CD8-positive, alpha-beta memory T cell (primary cell): ENCODE measurements around the gene PRRC2C. TPM values are rescaled to one million over a fixed set of nuclear protein-coding genes. Genes with fewer than 3 reads are reported as not detected.

ENCODE experiments used
- CTCF ChIA-PET: fragments of 350-600 bp; sonication (Branson Sonifier 250); formaldehyde crosslinking; loops from one replicate; lab custom pipeline; 2021; ENCODE audit warnings: antibody characterized with exemption; lab: Charles Lee
- POLR2A ChIA-PET: fragments of 350-600 bp; sonication (Branson Sonifier 250); formaldehyde crosslinking; loops from one replicate; lab custom pipeline; 2021; ENCODE audit warnings: antibody characterized with exemption; lab: Charles Lee
- DNase-seq, 5 donors: peaks; one replicate each; pipeline versions ENCODE4 v3.0.0 to v3.0.0-alpha.2; 2020 to 2022; ENCODE audit warnings: mixed read lengths in 1 of 5
- H3K27ac ChIP-seq: one replicate; pipeline ENCODE4 v1.7.0; 2013; ENCODE audit warnings: low read depth, mild to moderate bottlenecking, low read length, moderate library complexity
- H3K27me3 ChIP-seq: 2 replicates; pipeline ENCODE4 v1.7.0; 2013; ENCODE audit warnings: low read length, mild to moderate bottlenecking; ENCODE audit not compliant: insufficient read depth, poor library complexity, severe bottlenecking
- H3K36me3 ChIP-seq: 2 replicates; pipeline ENCODE4 v1.7.0; 2013; ENCODE audit warnings: mild to moderate bottlenecking, low read length, moderate library complexity; ENCODE audit not compliant: insufficient read depth
- H3K4me1 ChIP-seq: 2 replicates; pipeline ENCODE4 v1.7.0; 2013; ENCODE audit warnings: mild to moderate bottlenecking, low read length, moderate library complexity; ENCODE audit not compliant: insufficient read depth
- H3K4me3 ChIP-seq: 2 replicates; pipeline ENCODE4 v1.7.0; 2013; ENCODE audit warnings: mild to moderate bottlenecking, low read length
- H3K9me3 ChIP-seq: 2 replicates; pipeline ENCODE4 v1.7.0; 2013; ENCODE audit warnings: mild to moderate bottlenecking, low read length
- H3K27ac Mint-ChIP-seq, 8 donors: one replicate each; pipeline ENCODE4 v1.8.0; 2020 to 2021; ENCODE audit warnings: mixed read lengths in 8 of 8, mild to moderate bottlenecking in 6 of 8, inconsistent platforms in 3 of 8, moderate library complexity in 3 of 8
- H3K27me3 Mint-ChIP-seq, 2 donors: one replicate each; pipeline ENCODE4 v1.8.0; 2020 to 2021; ENCODE audit warnings: mixed read lengths in 2 of 2, mild to moderate bottlenecking in 1 of 2, moderate library complexity in 1 of 2
- H3K36me3 Mint-ChIP-seq, 3 donors: one replicate each; pipeline ENCODE4 v1.8.0; 2020 to 2021; ENCODE audit warnings: mixed read lengths in 3 of 3, inconsistent platforms in 1 of 3, mild to moderate bottlenecking in 1 of 3
- H3K4me1 Mint-ChIP-seq, 3 donors: one replicate each; pipeline ENCODE4 v1.8.0; 2020 to 2021; ENCODE audit warnings: mixed read lengths in 3 of 3, inconsistent platforms in 1 of 3, mild to moderate bottlenecking in 1 of 3
- H3K4me3 Mint-ChIP-seq, 7 donors: one replicate each; pipeline ENCODE4 v1.8.0; 2020 to 2021; ENCODE audit warnings: mixed read lengths in 7 of 7, mild to moderate bottlenecking in 6 of 7, moderate library complexity in 4 of 7, inconsistent platforms in 2 of 7
- H3K9me3 Mint-ChIP-seq, 5 donors: one replicate each; pipeline ENCODE4 v1.8.0; 2020 to 2022; ENCODE audit warnings: mixed read lengths in 5 of 5, mild to moderate bottlenecking in 3 of 5, moderate library complexity in 2 of 5, inconsistent platforms in 1 of 5
- polyA plus RNA-seq: library from polyadenylated mRNA; unstranded; fragments of 300-500 nt; fragmentation: Illumina TruSeq; gene quantifications from one replicate; pipeline ENCODE4 v1.2.3, GENCODE V29; 2021
- total RNA-seq, 2 experiments: library from RNA; stranded (reverse); gene quantifications; one replicate each; pipeline ENCODE4 v1.2.3, GENCODE V29; 2021

Gene PRRC2C
- total and polyA plus RNA-seq, 3 experiments from 2014 or later = 106 to 275 (median 262) TPM

DNA sequence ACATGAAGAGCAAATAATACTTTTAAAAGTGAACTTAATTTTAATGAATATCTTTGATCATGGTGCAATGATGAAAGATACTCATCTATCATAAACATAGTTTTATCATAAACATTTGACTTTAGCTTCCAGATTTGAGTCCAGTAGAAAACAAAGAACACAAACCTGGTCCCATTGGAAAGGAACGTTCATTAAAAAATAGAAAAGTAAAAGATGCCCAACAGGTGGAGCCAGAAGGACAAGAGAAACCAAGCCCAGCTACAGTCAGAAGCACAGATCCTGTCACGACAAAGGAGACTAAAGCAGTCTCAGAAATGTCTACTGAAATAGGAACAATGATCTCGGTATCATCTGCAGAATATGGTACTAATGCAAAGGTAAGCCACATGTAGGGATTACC lies 81.1 kb downstream of the PRRC2C start:
- Mint-ChIP-seq H3K9me3 (no peaks in the 10 kb centered on the region), H3K27ac (peak overlapping the region in 1 of 8 donors; percentile 4), H3K36me3 (peaks cover 14 to 61% (median 24%) of the 10 kb centered on the region in 3 donors), H3K27me3 (no peaks in the 10 kb centered on the region), H3K4me1 (peaks cover 2 to 7% (median 4%) of the 10 kb centered on the region in 3 donors), H3K4me3 (no peak overlapping the region)
- Histone ChIP-seq H3K27ac (no peak overlapping the region), H3K27me3 (no peaks in the 10 kb centered on the region), H3K9me3 (no peaks in the 10 kb centered on the region), H3K4me1 (no peaks in the 10 kb centered on the region), H3K36me3 (peaks cover 57% of the 10 kb centered on the region), H3K4me3 (no peak overlapping the region)
- ChIA-PET POLR2A (interaction anchor here (0.5 to 0.6 kb wide), 2 partner anchors 22 to 1501 kb away, joined by 3 to 4 read pairs; no protein-coding TSS in a partner anchor), CTCF (no interaction called here)
- no peak for DNase-seq

DNA sequence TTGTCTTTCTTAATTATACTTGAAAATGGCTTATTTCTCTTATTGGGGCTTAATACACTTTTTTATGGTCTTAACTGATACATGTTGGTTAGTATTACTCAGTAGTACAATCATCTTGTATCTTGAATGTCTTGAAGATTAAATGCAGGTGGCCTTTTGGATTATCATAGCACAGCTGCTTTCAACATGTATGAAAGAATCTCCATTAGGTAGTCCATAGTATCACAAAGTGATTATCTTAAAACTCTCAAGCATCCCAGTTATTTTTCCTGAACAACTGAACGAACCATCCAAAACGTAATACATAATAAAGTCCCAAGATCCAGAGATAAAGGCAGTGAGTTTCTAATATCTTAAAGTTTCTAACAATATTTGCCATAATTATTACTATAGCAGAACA lies 85.0 kb downstream of the PRRC2C start:
- H3K27me3 Mint-ChIP-seq = no peaks in the 10 kb centered on the region
- H3K9me3 Mint-ChIP-seq = no peaks in the 10 kb centered on the region
- no peaks in the 10 kb centered on the region for H3K27me3 ChIP-seq
- no peak overlapping the region for H3K27ac ChIP-seq
- H3K4me1 ChIP-seq = no peaks in the 10 kb centered on the region
- peaks cover 2 to 14% (median 7%) of the 10 kb centered on the region in 3 donors for H3K4me1 Mint-ChIP-seq
- ChIA-PET CTCF (no interaction called here), POLR2A (no interaction called here)
- DNase-seq = no peak
- H3K27ac Mint-ChIP-seq = peak overlapping the region in 2 of 8 donors; percentile 18 to 33
- no peak overlapping the region for H3K4me3 Mint-ChIP-seq
- H3K4me3 ChIP-seq = no peak overlapping the region
- peaks cover 58% of the 10 kb centered on the region for H3K36me3 ChIP-seq
- H3K36me3 Mint-ChIP-seq = peaks cover 14 to 84% (median 31%) of the 10 kb centered on the region in 3 donors
- H3K9me3 ChIP-seq = no peaks in the 10 kb centered on the region

DNA sequence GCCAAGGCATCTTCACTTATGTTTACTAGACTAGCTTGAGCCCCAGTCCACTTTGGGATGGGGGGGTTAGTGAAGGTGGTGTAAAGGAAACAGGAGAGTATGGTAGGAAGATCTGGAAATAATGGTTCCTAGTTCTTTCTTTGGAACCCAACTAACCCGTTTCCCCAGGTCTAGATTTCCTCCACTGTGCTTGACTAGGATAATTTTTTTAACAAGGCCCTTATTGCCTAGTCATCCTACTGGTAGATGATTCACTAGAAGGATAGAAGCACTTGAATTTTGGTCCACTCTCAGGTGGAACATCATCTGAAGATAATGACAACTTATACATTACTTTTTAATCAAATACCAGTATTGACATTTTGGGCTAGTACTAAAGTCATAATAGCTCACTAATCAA lies 90.8 kb downstream of the PRRC2C start:
- H3K36me3 Mint-ChIP-seq = peaks cover 0 to 89% (median 36%) of the 10 kb centered on the region in 3 donors
- H3K27ac Mint-ChIP-seq = peak overlapping the region in 2 of 8 donors; percentile 11 to 52
- H3K4me1 ChIP-seq = no peaks in the 10 kb centered on the region
- peaks cover 71% of the 10 kb centered on the region for H3K36me3 ChIP-seq
- H3K4me1 Mint-ChIP-seq = peaks cover 14 to 37% (median 18%) of the 10 kb centered on the region in 3 donors
- no peak overlapping the region for H3K4me3 Mint-ChIP-seq
- no peak for DNase-seq
- POLR2A ChIA-PET = interaction anchor here (0.5 kb wide), 1 partner anchor 1726 kb away, joined by 5 read pairs; no protein-coding TSS in a partner anchor
- no peaks in the 10 kb centered on the region for H3K27me3 Mint-ChIP-seq
- H3K27ac ChIP-seq = no peak overlapping the region
- H3K27me3 ChIP-seq = no peaks in the 10 kb centered on the region
- no peaks in the 10 kb centered on the region for H3K9me3 Mint-ChIP-seq
- CTCF ChIA-PET = no interaction called here
- no peak overlapping the region for H3K4me3 ChIP-seq
- no peaks in the 10 kb centered on the region for H3K9me3 ChIP-seq

DNA sequence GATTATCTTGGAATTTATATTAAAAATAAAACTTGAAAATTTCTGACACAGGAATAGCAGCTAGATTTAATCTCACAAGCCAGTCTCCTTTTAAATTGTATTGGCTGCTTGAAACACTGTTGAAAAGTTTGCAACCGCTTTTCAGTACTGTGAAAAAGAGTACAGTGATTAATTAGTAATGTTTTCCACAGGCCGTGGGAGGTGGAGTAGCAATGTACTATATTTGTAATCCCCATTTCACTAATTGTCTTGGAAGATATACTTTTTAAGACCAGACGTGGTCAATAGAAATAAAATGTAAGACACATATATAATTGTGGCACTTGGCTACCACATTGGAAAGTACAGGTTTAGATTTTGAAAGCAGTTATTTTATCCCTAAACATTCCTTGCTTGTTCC lies 95.9 kb downstream of the PRRC2C start:
- Mint-ChIP-seq H3K27ac (peak overlapping the region in 4 of 8 donors; percentile 18 to 89 (median 33)), H3K27me3 (no peaks in the 10 kb centered on the region), H3K36me3 (peaks cover 4 to 90% (median 31%) of the 10 kb centered on the region in 3 donors), H3K9me3 (no peaks in the 10 kb centered on the region), H3K4me3 (no peak overlapping the region), H3K4me1 (peaks cover 20 to 30% (median 29%) of the 10 kb centered on the region in 3 donors)
- ChIA-PET POLR2A (no interaction called here), CTCF (no interaction called here)
- Histone ChIP-seq H3K4me3 (no peak overlapping the region), H3K27me3 (no peaks in the 10 kb centered on the region), H3K4me1 (no peaks in the 10 kb centered on the region), H3K27ac (no peak overlapping the region), H3K36me3 (peaks cover 65% of the 10 kb centered on the region), H3K9me3 (no peaks in the 10 kb centered on the region)
- no peak for DNase-seq

DNA sequence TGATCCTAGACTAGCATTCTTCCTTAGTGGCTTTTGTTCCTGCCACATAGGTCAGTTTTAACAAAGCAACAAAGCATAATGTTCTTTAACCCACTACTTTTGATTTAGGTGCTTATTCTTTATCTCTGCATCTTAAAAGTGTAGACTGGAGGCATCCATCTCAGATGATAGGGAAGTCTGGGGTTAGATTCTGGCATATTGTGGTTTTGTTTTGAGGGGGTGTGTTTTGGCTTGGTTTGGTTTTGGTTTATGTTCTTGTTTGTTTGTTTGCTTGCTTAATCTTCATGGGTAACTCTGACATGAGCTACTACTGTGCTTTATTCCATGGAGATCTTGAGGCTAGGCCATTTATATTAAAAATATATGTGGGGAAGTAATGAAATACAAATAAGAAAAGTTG lies 96.4 kb downstream of the PRRC2C start:
- H3K27me3 Mint-ChIP-seq = no peaks in the 10 kb centered on the region
- peaks cover 20 to 30% (median 29%) of the 10 kb centered on the region in 3 donors for H3K4me1 Mint-ChIP-seq
- Histone ChIP-seq H3K27ac (no peak overlapping the region), H3K27me3 (no peaks in the 10 kb centered on the region), H3K4me3 (no peak overlapping the region), H3K9me3 (no peaks in the 10 kb centered on the region), H3K4me1 (no peaks in the 10 kb centered on the region), H3K36me3 (peaks cover 63% of the 10 kb centered on the region)
- H3K9me3 Mint-ChIP-seq = no peaks in the 10 kb centered on the region
- CTCF ChIA-PET = no interaction called here
- no peak overlapping the region for H3K4me3 Mint-ChIP-seq
- peak overlapping the region in 7 of 8 donors; percentile 11 to 89 (median 37) for H3K27ac Mint-ChIP-seq
- POLR2A ChIA-PET = no interaction called here
- peaks cover 6 to 88% (median 32%) of the 10 kb centered on the region in 3 donors for H3K36me3 Mint-ChIP-seq
- DNase-seq = no peak

DNA sequence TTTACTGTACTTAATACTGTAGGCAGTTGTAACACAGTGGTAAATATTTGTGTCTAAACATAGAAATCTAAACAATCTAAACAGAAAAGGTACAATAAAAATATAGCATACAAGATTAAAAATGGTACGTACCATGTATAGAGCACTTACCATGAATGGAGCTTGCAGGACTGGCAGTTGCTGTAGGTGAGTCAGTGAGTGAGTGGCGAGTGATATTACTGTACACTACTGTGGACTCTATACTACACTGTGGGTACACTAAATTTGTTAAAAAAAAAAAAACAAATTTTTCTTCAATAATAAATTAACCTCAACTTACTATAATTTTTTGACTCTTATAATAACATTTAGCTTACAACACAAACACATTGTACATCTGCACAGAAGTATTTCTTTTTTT lies 97.3 kb downstream of the PRRC2C start:
- Histone ChIP-seq H3K4me3 (no peak overlapping the region), H3K4me1 (no peaks in the 10 kb centered on the region), H3K36me3 (peaks cover 69% of the 10 kb centered on the region), H3K27ac (no peak overlapping the region), H3K27me3 (no peaks in the 10 kb centered on the region), H3K9me3 (no peaks in the 10 kb centered on the region)
- H3K27ac Mint-ChIP-seq = peak overlapping the region in 3 of 8 donors; percentile 11 to 89 (median 33)
- ChIA-PET CTCF (no interaction called here), POLR2A (interaction anchor here (0.6 kb wide), 1 partner anchor 9 kb away, joined by 5 read pairs; no protein-coding TSS in a partner anchor)
- DNase-seq = no peak
- no peaks in the 10 kb centered on the region for H3K9me3 Mint-ChIP-seq
- peaks cover 20 to 29% (median 25%) of the 10 kb centered on the region in 3 donors for H3K4me1 Mint-ChIP-seq
- H3K4me3 Mint-ChIP-seq = no peak overlapping the region
- H3K27me3 Mint-ChIP-seq = no peaks in the 10 kb centered on the region
- peaks cover 9 to 89% (median 31%) of the 10 kb centered on the region in 3 donors for H3K36me3 Mint-ChIP-seq

DNA sequence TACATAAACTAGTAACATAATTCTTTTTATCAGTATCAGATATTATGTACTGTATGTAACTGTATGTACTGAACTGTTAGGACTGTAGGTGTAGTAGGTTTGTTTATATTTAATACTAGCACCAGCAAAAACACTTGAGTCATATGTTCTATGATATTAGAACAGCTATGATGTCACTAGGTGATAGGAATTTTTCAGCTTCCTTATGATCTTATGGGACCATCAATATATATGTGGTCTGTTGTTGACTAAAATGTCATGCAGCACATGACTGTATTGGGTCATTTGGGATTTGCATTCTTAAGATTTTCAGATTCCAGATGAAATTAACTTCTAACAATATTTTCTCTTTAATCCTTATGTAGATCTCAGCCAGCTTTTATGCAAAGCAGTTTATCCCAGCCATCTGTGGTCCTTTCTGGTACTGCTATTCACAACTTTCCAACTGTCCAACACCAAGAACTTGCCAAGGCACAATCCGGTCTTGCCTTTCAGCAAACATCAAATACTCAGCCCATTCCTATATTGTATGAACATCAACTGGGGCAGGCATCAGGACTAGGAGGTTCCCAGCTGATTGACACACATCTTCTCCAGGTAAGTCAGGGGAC lies 98.4 kb downstream of the PRRC2C start:
- H3K4me1 Mint-ChIP-seq = peaks cover 20 to 29% (median 25%) of the 10 kb centered on the region in 3 donors
- peaks cover 69% of the 10 kb centered on the region for H3K36me3 ChIP-seq
- H3K4me3 ChIP-seq = no peak overlapping the region
- H3K9me3 ChIP-seq = no peaks in the 10 kb centered on the region
- no peak for DNase-seq
- CTCF ChIA-PET = no interaction called here
- H3K27ac Mint-ChIP-seq = peak overlapping the region in 3 of 8 donors; percentile 11 to 46 (median 32)
- no peaks in the 10 kb centered on the region for H3K27me3 Mint-ChIP-seq
- H3K27me3 ChIP-seq = no peaks in the 10 kb centered on the region
- H3K27ac ChIP-seq = no peak overlapping the region
- H3K4me1 ChIP-seq = no peaks in the 10 kb centered on the region
- POLR2A ChIA-PET = no interaction called here
- H3K9me3 Mint-ChIP-seq = no peaks in the 10 kb centered on the region
- no peak overlapping the region for H3K4me3 Mint-ChIP-seq
- H3K36me3 Mint-ChIP-seq = peaks cover 9 to 87% (median 35%) of the 10 kb centered on the region in 3 donors

DNA sequence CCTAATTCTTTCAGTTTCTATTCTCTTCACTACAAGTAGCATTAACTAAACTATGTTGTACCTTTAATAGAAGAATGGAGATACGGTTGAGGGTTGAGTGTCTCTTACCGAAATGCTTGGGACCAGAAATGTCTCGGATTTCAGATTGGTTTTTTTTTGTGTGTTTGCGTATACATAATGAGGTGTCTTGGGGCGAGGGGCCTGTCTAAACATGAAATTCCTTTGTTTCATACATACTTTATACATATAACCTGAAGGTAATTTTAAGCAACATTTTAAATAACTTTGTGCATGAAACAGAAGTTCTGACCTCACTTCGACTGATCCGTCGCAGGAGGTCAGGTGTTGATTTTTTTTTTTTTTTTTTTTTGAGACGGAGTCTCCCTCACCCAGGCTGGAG lies 100.4 kb downstream of the PRRC2C start:
- Histone ChIP-seq H3K27me3 (no peaks in the 10 kb centered on the region), H3K4me1 (no peaks in the 10 kb centered on the region), H3K9me3 (no peaks in the 10 kb centered on the region), H3K36me3 (peaks cover 66% of the 10 kb centered on the region), H3K4me3 (no peak overlapping the region), H3K27ac (no peak overlapping the region)
- ChIA-PET POLR2A (no interaction called here), CTCF (no interaction called here)
- H3K27ac Mint-ChIP-seq = peak overlapping the region in 2 of 8 donors; percentile 16 to 21
- H3K36me3 Mint-ChIP-seq = peaks cover 15 to 88% (median 31%) of the 10 kb centered on the region in 3 donors
- DNase-seq = no peak
- H3K4me3 Mint-ChIP-seq = no peak overlapping the region
- no peaks in the 10 kb centered on the region for H3K9me3 Mint-ChIP-seq
- H3K27me3 Mint-ChIP-seq = no peaks in the 10 kb centered on the region
- peaks cover 12 to 15% (median 15%) of the 10 kb centered on the region in 3 donors for H3K4me1 Mint-ChIP-seq
